T-helper 2 cell (primary cell): ENCODE results near the gene INPP5A.
"Not testable (repeated sequence)": the region's sequence is repeated elsewhere in the genome, so short reads cannot be mapped to it uniquely, and the experiment has no call there.

ENCODE experiments used
- DNase-seq, 5 experiments: peaks; one replicate each; pipeline versions ENCODE4 v3.0.0 to v3.0.0-alpha.2; 2012 to 2022

INPP5A gene

DNA sequence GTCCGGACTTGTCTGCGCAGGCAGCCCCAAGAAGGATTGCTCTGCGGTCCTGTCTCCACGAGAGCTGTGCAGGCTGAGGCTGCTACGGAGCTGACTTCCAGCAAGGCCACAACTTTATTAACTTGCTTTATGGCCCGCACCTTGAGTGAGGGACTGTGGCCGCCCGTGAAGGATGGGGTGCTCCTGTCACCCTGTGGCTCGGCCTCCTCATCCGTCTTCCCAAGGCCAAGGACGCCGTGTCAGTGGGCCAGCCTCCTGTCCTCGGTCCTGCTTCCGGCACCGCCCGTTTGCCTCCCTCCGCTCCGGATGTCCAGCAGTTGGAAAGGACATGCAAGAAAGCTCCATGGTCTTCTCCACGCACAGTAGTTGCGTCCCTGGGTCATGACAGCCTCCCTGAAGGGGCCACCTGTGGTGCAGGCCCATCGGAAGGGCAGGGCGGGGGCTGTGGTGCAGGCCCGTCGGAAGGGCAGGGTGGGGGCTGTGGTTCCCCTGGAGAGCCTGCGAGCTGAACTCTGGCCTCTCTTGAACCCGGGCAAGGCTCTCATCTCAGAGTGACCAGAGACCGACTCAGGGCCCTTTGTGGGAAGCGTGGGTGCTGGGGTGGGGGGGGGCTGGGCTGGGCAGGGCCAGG lies 161.3 kb downstream of the INPP5A start:
- DNase-seq = no peak

DNA sequence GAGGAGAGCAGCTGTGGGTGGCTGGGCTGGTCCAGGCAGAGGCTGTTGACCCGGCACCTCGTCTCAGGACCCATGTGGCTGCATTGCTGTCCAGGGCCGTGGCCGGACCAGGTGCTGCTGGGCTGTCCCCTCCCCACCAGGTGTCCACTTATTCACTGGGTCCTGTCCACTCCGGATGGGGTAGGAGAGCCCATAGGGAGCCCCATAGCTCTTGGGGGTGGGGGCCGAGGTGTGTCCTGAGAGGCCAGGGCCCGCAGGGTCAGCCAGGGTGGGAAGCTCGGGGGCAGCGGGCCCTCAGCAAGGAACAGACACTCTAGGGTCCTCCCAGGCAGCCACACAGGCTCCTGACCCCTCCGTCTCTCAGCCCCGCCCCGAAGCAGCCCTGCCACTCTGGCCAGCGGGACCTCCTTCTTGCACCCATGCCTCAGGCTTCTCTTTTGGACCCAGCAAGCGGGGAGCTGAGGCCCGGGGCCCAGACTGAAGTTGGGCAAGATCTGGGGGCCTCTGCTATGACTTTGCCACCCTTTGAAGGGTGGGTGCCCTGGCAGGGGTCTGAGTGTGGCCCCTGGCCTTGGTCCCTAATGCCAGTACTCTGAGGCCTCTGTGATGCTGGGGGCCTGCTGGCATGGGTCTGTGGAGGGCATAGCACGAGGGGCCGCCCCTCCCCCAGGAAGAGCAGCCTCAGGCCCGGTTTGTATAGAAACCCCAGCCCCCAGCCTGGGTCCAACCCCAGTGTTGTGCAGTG lies 162.0 kb downstream of the INPP5A start:
- no peak for DNase-seq

DNA sequence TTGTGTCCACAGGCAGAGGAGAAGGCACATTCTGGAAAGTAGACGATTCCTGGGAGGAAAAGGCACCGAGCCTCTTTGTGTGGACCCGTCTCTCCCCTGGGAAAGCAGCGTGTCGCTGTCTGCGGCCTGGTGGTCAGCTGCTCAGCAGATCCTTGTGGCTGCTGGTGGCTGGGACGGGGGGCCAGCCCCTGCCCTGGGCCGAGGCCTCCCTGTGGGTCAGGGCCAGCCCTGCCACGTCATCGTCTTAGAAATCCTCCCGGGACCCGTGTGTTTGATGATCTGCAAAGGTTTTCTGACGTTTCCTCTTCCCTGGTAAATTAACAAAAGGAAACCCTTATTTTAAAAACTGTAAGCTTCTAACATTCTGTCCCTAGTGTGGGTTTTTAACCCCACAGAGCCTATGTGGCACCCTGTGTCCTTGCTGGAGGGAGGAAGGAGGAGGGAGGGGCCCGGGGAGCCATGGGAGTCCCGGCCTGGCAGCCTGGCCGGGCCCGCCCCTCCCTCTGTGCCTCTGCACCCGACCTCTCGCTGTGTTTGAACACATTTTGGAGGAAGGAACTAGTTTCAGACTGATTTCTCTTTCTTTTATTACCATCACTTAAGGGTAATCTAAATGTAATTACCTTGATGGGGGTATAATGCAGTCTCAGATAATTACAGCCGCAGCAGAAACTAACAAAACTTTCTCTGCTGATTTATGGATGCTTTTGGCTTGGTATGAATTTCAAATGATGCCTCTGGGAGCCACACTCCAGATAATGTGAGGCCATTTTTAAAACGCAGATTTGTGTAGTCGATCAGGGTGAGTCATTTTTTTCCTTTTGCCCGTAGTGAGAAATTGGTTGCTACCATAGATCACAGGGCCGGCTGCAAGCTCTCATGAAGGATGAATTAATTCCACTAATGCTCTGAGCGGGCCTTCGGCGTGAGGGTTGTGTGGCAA lies 162.8 kb downstream of the INPP5A start:
- DNase-seq = no peak

- no peak for DNase-seq
These were observed 163.7 kb downstream of the INPP5A start for GRCh38 chr10:132701099-132701845.

DNA sequence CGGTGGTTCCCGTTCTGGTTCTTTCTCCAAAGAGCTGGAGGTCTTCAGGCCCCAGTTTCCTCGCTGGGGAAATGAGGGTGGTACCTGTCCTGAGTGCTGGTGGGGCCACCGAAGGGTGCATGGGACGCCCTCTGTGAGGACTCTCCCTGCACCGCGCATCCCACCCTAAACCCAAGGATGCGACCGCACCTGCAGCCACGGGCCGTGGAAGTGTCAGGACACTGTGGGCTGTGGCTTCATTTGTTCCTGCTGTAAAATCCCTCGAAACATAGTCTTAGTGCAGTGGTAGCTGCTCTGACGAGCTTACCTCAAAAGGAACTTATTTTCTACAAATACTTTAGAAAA lies 164.2 kb downstream of the INPP5A start:
- DNase-seq = no peak

GRCh38 chr10:132702601-132703418 lies 165.2 kb downstream of the INPP5A start:
- no peak for DNase-seq

- no peak for DNase-seq
These were observed 165.9 kb downstream of the INPP5A start for GRCh38 chr10:132703419-132704007.

- DNase-seq = no peak
These were observed 166.6 kb downstream of the INPP5A start for GRCh38 chr10:132704008-132704814.

DNA sequence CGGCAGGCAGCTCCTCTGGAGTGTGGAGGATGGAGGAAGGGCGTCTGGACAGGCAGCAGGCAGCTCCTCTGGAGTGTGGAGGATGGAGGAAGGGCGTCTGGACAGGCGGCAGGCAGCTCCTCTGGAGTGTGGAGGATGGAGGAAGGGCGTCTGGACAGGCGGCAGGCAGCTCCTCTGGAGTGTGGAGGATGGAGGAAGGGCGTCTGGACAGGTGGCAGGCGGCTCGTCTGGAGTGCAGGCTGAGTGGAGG lies 167.2 kb downstream of the INPP5A start:
- DNase-seq = not testable (repeated sequence)

GRCh38 chr10:132705173-132705572 lies 167.6 kb downstream of the INPP5A start:
- DNase-seq = no peak

- DNase-seq = no peak
These were observed 168.4 kb downstream of the INPP5A start for GRCh38 chr10:132705943-132706342.

GRCh38 chr10:132706701-132707100 lies 169.1 kb downstream of the INPP5A start:
- DNase-seq = no peak

DNA sequence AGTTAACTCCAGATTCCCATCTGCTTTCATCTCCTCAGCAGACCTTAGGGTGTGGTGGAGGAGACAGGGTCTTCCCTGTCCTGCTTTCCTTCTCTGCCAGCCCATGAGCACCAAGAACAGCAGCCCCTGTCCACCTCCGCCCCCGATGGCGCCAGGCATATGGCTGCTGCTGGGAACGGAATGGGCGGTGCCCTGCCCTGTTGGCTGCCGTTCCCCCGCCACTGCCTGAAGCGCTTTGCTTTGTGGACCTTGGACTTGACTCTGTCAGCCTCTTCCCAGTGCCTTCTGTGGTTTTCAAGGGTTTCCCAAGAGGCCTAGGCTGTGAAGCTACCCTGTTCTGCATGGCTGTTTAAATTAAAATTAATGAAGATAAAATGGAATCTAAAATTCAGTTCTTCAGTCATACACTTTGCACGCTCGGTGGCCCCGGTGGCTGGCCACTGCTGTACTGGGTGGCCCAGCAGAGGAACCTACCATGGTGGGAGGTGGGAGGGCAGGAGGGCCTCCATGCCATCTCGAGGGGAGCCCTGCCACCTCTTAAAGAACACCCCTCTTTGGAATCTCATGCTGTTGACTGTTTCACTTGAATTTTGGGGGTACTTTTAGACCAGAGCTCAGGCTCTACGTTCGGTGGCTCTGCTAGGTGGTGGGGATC lies 169.7 kb downstream of the INPP5A start:
- no peak for DNase-seq

DNA sequence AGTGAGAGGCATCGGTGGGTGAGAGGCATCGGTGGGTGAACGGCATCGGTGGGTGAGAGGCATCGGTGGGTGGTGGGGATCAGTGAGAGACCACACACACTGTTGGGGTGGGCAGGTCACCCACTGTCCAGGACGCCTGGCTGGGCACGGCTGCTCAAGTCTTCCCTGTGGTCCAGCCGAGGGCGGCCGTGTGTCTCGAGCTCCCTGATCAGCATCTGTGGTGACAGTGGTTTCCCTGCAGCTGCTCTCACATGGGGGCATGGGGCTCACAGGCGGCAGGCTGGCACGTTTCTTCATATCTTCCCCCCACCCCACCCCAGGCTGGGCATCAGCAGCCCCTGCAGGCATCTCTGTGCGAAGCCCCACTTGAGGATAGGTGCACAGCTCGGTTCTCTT lies 170.2 kb downstream of the INPP5A start:
- no peak for DNase-seq

DNA sequence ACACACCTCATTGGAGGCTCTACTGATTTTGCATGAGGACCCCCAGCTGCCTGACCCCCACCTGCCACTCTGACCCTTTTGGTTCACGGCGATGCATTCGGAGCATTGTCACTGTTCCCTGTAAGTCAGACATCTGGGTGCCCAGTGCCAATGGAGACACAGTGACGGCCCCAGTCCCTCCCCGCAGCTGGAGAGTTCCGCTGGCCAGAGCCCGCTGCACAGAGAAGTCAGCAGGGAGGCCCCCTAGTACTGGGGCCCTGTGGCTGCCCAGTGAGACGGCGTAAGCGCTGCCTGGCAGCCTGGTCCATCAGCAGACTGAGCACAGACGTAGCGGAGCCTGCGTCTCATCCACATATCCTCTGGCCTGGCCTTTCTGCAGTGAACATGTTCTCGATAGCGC lies 170.9 kb downstream of the INPP5A start:
- no peak for DNase-seq

- no peak for DNase-seq
These were observed 171.3 kb downstream of the INPP5A start for GRCh38 chr10:132708936-132709335.

- no peak for DNase-seq
These were observed 171.9 kb downstream of the INPP5A start for GRCh38 chr10:132709471-132709951.

DNA sequence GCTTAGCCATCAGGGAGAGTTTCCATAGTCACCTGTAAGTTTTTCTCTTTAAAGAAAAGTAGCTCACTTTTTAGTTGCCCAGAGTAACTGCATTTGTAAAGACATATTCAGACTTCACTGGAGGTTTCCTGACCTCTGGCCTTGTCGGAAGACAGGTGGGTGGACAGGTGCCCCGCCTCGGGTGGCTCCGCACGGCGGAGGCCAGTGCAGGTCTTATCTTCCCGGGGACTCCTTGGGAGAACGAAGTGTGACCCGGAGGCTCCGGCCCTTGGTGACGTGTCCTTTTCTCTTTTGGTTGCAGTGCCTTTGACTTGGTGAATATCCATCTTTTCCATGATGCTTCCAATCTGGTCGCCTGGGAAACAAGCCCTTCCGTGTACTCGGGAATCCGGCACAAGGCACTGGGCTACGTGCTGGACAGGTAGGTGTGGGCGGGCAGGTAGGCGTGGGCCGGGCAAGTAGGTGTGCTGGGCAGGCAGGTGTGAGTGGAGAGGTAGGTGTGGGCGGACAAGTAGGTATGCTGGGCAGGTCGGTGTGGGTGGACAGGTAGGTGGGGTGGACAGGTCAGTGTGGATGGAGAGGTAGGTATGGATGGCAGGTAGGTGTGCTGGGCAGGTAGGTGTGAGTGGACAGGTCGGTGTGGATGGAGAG lies 172.6 kb downstream of the INPP5A start:
- DNase-seq = no peak

GRCh38 chr10:132710746-132711612 lies 173.4 kb downstream of the INPP5A start:
- no peak for DNase-seq
